Activated T-cell treated with anti-CD3 and anti-CD28 coated beads, Interleukin-2, amount 50 U/mL, for 1 hour (primary cell): Measurements from ENCODE around the gene TBCB.
"Not testable (repeated sequence)": the region's sequence is repeated elsewhere in the genome, so short reads cannot be mapped to it uniquely, and the experiment has no call there.

ENCODE experiments used
- DNase-seq: peaks from one replicate; pipeline ENCODE4 v3.0.0-alpha.2; 2020

The TBCB gene

GRCh38 chr19:36101550-36102327 lies 13.5 kb upstream of the TBCB start:
- no peak for DNase-seq

GRCh38 chr19:36103040-36103626 lies 12.1 kb upstream of the TBCB start:
- DNase-seq, result no peak

- DNase-seq, result no peak
These were observed 11.3 kb upstream of the TBCB start for GRCh38 chr19:36103842-36104552.

- no peak for DNase-seq
These were observed 8.8 kb upstream of the TBCB start for GRCh38 chr19:36106441-36106840.

- DNase-seq, result no peak
These were observed 8.3 kb upstream of the TBCB start for GRCh38 chr19:36106991-36107390.

GRCh38 chr19:36108684-36109083 lies 6.6 kb upstream of the TBCB start:
- no peak for DNase-seq

GRCh38 chr19:36110487-36111199 lies 4.6 kb upstream of the TBCB start, which contains the start of gene OVOL3:
TSS of gene OVOL3 (plus strand) at chr19:36111143. CDS start at chr19:36111203, 60 bp downstream.
- DNase-seq, result no peak

GRCh38 chr19:36111200-36111539 lies 4.1 kb upstream of the TBCB start:
- DNase-seq, result no peak

- DNase-seq, result no peak
These were observed 2.6 kb upstream of the TBCB start for GRCh38 chr19:36112678-36113077.

GRCh38 chr19:36113425-36113824 lies 1.8 kb upstream of the TBCB start:
- no peak for DNase-seq

- no peak for DNase-seq
These were observed 1.2 kb upstream of the TBCB start for GRCh38 chr19:36113894-36114720.

GRCh38 chr19:36114721-36115452 lies 381 bp upstream of the TBCB start, which contains the start of gene POLR2I:
TSS of gene POLR2I (minus strand) at chr19:36114875. CDS start at chr19:36114856, 19 bp downstream.
- peak; percentile 97 for DNase-seq

- no peak for DNase-seq
These were observed 1.0 kb downstream of the TBCB start for GRCh38 chr19:36116344-36116637.

- DNase-seq, result no peak
These were observed 5.1 kb downstream of the TBCB start for GRCh38 chr19:36120092-36120983.

- no peak for DNase-seq
These were observed 5.7 kb downstream of the TBCB start for GRCh38 chr19:36120984-36121358.

- no peak for DNase-seq
These were observed 6.3 kb downstream of the TBCB start for GRCh38 chr19:36121486-36122124.

- no peak for DNase-seq
These were observed 10.3 kb downstream of the TBCB start for GRCh38 chr19:36125557-36125956.

- DNase-seq, result no peak
These were observed 13.1 kb downstream of the TBCB start for GRCh38 chr19:36128392-36128736.

GRCh38 chr19:36131221-36131620 lies 16.0 kb downstream of the TBCB start:
- DNase-seq, result not testable (repeated sequence)

- not testable (repeated sequence) for DNase-seq
These were observed 19.6 kb downstream of the TBCB start for GRCh38 chr19:36134867-36135266.
